T-helper 17 cell (primary cell): ENCODE results near the gene TMEM207. TPM values are rescaled to one million over a fixed set of nuclear protein-coding genes. Genes with fewer than 3 reads are reported as not detected.

ENCODE experiments used
- ATAC-seq: fragments of 150-1000 bp; cut with Tn5 transposase; 2 replicates; pipeline ENCODE4 v1.10.0; 2021; ENCODE audit warnings: mild to moderate bottlenecking, moderate library complexity
- DNase-seq, 3 donors: peaks; one replicate each; pipeline versions ENCODE4 v3.0.0 to v3.0.0-alpha.2; 2020 to 2021
- H3K9me3 ChIP-seq: one replicate; pipeline ENCODE4 v1.7.0; 2013; ENCODE audit warnings: low read length, mild to moderate bottlenecking; ENCODE audit not compliant: control insufficient read depth, poor library complexity, severe bottlenecking
- H3K27ac Mint-ChIP-seq: one replicate; pipeline ENCODE4 v1.8.0; 2022; ENCODE audit warnings: mild to moderate bottlenecking, moderate library complexity, mixed read lengths
- H3K27me3 Mint-ChIP-seq: one replicate; pipeline ENCODE4 v1.8.0; 2022; ENCODE audit warnings: mixed read lengths
- H3K36me3 Mint-ChIP-seq: one replicate; pipeline ENCODE4 v1.8.0; 2022; ENCODE audit warnings: low read depth, mixed read lengths
- H3K4me1 Mint-ChIP-seq: one replicate; pipeline ENCODE4 v1.8.0; 2022; ENCODE audit warnings: mild to moderate bottlenecking, mixed read lengths
- H3K4me3 Mint-ChIP-seq: one replicate; pipeline ENCODE4 v1.8.0; 2022; ENCODE audit warnings: mild to moderate bottlenecking, moderate library complexity, mixed read lengths
- total RNA-seq, 4 donors: library from RNA in 2 of 4; stranded (reverse) in 2 of 4; gene quantifications; one replicate each; pipeline ENCODE4 v1.2.3 and lab custom pipeline; 2022 to 2026

Gene TMEM207
- total RNA-seq, 2 donors from 2014 or later = not detected

- Mint-ChIP-seq H3K27me3 (peaks cover 25% of the 10 kb centered on the region), H3K4me3 (no peak overlapping the region), H3K36me3 (no peaks in the 10 kb centered on the region), H3K27ac (no peak overlapping the region), H3K4me1 (no peaks in the 10 kb centered on the region)
- DNase-seq (no peak), ATAC-seq (no peak)
- H3K9me3 ChIP-seq = no peaks in the 10 kb centered on the region
Measured at GRCh38 chr3:190433626-190434025, 16.1 kb downstream of the TMEM207 start.

- Mint-ChIP-seq H3K4me1 (no peaks in the 10 kb centered on the region), H3K27ac (no peak overlapping the region), H3K36me3 (no peaks in the 10 kb centered on the region), H3K4me3 (no peak overlapping the region), H3K27me3 (peaks cover 24% of the 10 kb centered on the region)
- ATAC-seq (no peak), DNase-seq (no peak)
- H3K9me3 ChIP-seq = no peaks in the 10 kb centered on the region
Measured at GRCh38 chr3:190432216-190432615, 17.5 kb downstream of the TMEM207 start.

GRCh38 chr3:190430906-190431305 lies 18.8 kb downstream of the TMEM207 start:
- DNase-seq (no peak), ATAC-seq (no peak)
- Mint-ChIP-seq H3K4me3 (no peak overlapping the region), H3K4me1 (no peaks in the 10 kb centered on the region), H3K27me3 (peaks cover 12% of the 10 kb centered on the region), H3K27ac (no peak overlapping the region), H3K36me3 (no peaks in the 10 kb centered on the region)
- no peaks in the 10 kb centered on the region for H3K9me3 ChIP-seq

GRCh38 chr3:190429681-190430080 lies 20.0 kb downstream of the TMEM207 start:
- peaks cover 3% of the 10 kb centered on the region for H3K4me1 Mint-ChIP-seq
- ATAC-seq (no peak), DNase-seq (no peak)
- H3K9me3 ChIP-seq = no peaks in the 10 kb centered on the region
- no peak overlapping the region for H3K4me3 Mint-ChIP-seq
- H3K27ac Mint-ChIP-seq = no peak overlapping the region
- no peaks in the 10 kb centered on the region for H3K36me3 Mint-ChIP-seq
- H3K27me3 Mint-ChIP-seq = peaks cover 12% of the 10 kb centered on the region

GRCh38 chr3:190426806-190427507 lies 22.7 kb downstream of the TMEM207 start:
- H3K4me1 Mint-ChIP-seq = peaks cover 6% of the 10 kb centered on the region
- no peak overlapping the region for H3K27ac Mint-ChIP-seq
- H3K36me3 Mint-ChIP-seq = no peaks in the 10 kb centered on the region
- ATAC-seq = no peak
- DNase-seq = no peak
- no peaks in the 10 kb centered on the region for H3K9me3 ChIP-seq
- H3K27me3 Mint-ChIP-seq = no peaks in the 10 kb centered on the region
- no peak overlapping the region for H3K4me3 Mint-ChIP-seq

- DNase-seq (no peak), ATAC-seq (no peak)
- H3K4me3 Mint-ChIP-seq = no peak overlapping the region
- H3K9me3 ChIP-seq = no peaks in the 10 kb centered on the region
- no peak overlapping the region for H3K27ac Mint-ChIP-seq
- peaks cover 6% of the 10 kb centered on the region for H3K4me1 Mint-ChIP-seq
- no peaks in the 10 kb centered on the region for H3K27me3 Mint-ChIP-seq
- no peaks in the 10 kb centered on the region for H3K36me3 Mint-ChIP-seq
Measured at GRCh38 chr3:190425833-190426232, 23.9 kb downstream of the TMEM207 start.

GRCh38 chr3:190424478-190425439 lies 24.9 kb downstream of the TMEM207 start:
- H3K36me3 Mint-ChIP-seq = no peaks in the 10 kb centered on the region
- ATAC-seq (peak; percentile 82), DNase-seq (peak in 1 of 3 donors; percentile 7)
- H3K27me3 Mint-ChIP-seq = no peaks in the 10 kb centered on the region
- peak overlapping the region; percentile 73 for H3K27ac Mint-ChIP-seq
- no peaks in the 10 kb centered on the region for H3K9me3 ChIP-seq
- H3K4me3 Mint-ChIP-seq = peak overlapping the region; percentile 57
- H3K4me1 Mint-ChIP-seq = peaks cover 6% of the 10 kb centered on the region

GRCh38 chr3:190424108-190424477 lies 25.6 kb downstream of the TMEM207 start:
- peak overlapping the region; percentile 73 for H3K27ac Mint-ChIP-seq
- H3K4me3 Mint-ChIP-seq = no peak overlapping the region
- H3K27me3 Mint-ChIP-seq = no peaks in the 10 kb centered on the region
- peaks cover 6% of the 10 kb centered on the region for H3K4me1 Mint-ChIP-seq
- H3K9me3 ChIP-seq = no peaks in the 10 kb centered on the region
- DNase-seq (no peak), ATAC-seq (no peak)
- H3K36me3 Mint-ChIP-seq = no peaks in the 10 kb centered on the region

- H3K4me1 Mint-ChIP-seq = no peaks in the 10 kb centered on the region
- no peak overlapping the region for H3K27ac Mint-ChIP-seq
- H3K27me3 Mint-ChIP-seq = no peaks in the 10 kb centered on the region
- H3K4me3 Mint-ChIP-seq = no peak overlapping the region
- H3K36me3 Mint-ChIP-seq = no peaks in the 10 kb centered on the region
- ATAC-seq (no peak), DNase-seq (no peak)
- peaks cover 3% of the 10 kb centered on the region for H3K9me3 ChIP-seq
Measured at GRCh38 chr3:190414297-190414696, 35.4 kb downstream of the TMEM207 start.

GRCh38 chr3:190404715-190405114 lies 45.0 kb downstream of the TMEM207 start:
- H3K9me3 ChIP-seq = peaks cover 3% of the 10 kb centered on the region
- no peak for DNase-seq
- Mint-ChIP-seq H3K27me3 (peaks cover 24% of the 10 kb centered on the region), H3K4me1 (no peaks in the 10 kb centered on the region), H3K36me3 (no peaks in the 10 kb centered on the region), H3K4me3 (no peak overlapping the region), H3K27ac (no peak overlapping the region)
- no peak for ATAC-seq

- Mint-ChIP-seq H3K4me1 (no peaks in the 10 kb centered on the region), H3K27ac (no peak overlapping the region), H3K36me3 (no peaks in the 10 kb centered on the region), H3K27me3 (peaks cover 24% of the 10 kb centered on the region), H3K4me3 (no peak overlapping the region)
- peaks cover 3% of the 10 kb centered on the region for H3K9me3 ChIP-seq
- DNase-seq (no peak), ATAC-seq (no peak)
Measured at GRCh38 chr3:190401963-190402362, 47.7 kb downstream of the TMEM207 start.

GRCh38 chr3:190399677-190400076 lies 50.0 kb downstream of the TMEM207 start:
- H3K27me3 Mint-ChIP-seq = peaks cover 20% of the 10 kb centered on the region
- H3K36me3 Mint-ChIP-seq = no peaks in the 10 kb centered on the region
- no peak overlapping the region for H3K27ac Mint-ChIP-seq
- ATAC-seq (no peak), DNase-seq (no peak)
- H3K9me3 ChIP-seq = peaks cover 1% of the 10 kb centered on the region
- H3K4me3 Mint-ChIP-seq = no peak overlapping the region
- H3K4me1 Mint-ChIP-seq = peaks cover 2% of the 10 kb centered on the region

- ATAC-seq = no peak
- DNase-seq = no peak
- no peak overlapping the region for H3K27ac Mint-ChIP-seq
- peaks cover 2% of the 10 kb centered on the region for H3K4me1 Mint-ChIP-seq
- no peaks in the 10 kb centered on the region for H3K36me3 Mint-ChIP-seq
- H3K4me3 Mint-ChIP-seq = no peak overlapping the region
- H3K9me3 ChIP-seq = no peaks in the 10 kb centered on the region
- H3K27me3 Mint-ChIP-seq = peaks cover 18% of the 10 kb centered on the region
Measured at GRCh38 chr3:190397889-190398288, 51.8 kb downstream of the TMEM207 start.
